ENCODE results near the gene COLGALT1. TPM values are rescaled to one million over a fixed set of nuclear protein-coding genes. Genes with fewer than 3 reads are reported as not detected.
"Not testable (repeated sequence)": the region's sequence is repeated elsewhere in the genome, so short reads cannot be mapped to it uniquely, and the experiment has no call there.

Gene COLGALT1
- total RNA-seq, 3 donors from 2014 or later (not counting 1 experiment from before 2014, with no cell fraction given): 39.0 to 55.4 (median 43.7) TPM

DNA sequence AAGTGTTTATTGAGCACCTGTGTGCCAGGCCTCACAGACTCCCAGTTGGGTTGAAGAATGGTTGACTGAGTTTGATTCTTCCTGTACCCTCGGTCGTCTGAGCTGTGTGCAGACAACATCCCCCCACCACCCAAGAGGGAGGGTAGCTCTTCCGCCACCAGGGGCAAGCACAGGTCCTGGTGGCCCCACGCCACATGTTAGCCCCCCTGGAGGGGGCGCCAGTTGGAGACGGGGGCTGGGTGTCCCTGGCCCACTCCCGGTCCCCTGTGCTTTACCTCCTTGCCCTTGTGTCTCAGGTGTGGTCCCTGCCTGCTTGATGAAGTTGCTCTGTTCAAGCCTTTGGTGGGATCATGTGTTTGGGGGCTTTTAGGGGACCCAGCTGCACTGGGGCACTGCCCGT is 27.2 kb downstream of the COLGALT1 start:
- Mint-ChIP-seq H3K36me3 (no peaks in the 10 kb centered on the region), H3K9me3 (no peaks in the 10 kb centered on the region), H3K27me3 (ENCODE audit: low read depth in 2 of 2) (no peaks in the 10 kb centered on the region), H3K4me3 (no peak overlapping the region), H3K4me1 (peaks cover 0 to 16% of the 10 kb centered on the region in 2 donors), H3K27ac (no peak overlapping the region)
- H3K36me3 ChIP-seq (ENCODE audit: control insufficient read depth, insufficient read depth, low read length): peaks cover 37% of the 10 kb centered on the region
- H3K4me3 ChIP-seq (ENCODE audit: low read length): no peak overlapping the region
- intact Hi-C loops (cut with micrococcal nuclease): no loop called here
- 75% methylated on average over 8 of the region's 8 CpGs for WGBS (ENCODE audit: insufficient coverage)
- no peaks in the 10 kb centered on the region for H3K9me3 ChIP-seq (ENCODE audit: control insufficient read depth, insufficient read depth, low read length)
- H3K4me1 ChIP-seq (ENCODE audit: control insufficient read depth, insufficient read depth, low read length): no peaks in the 10 kb centered on the region
- TF ChIP-seq, protein P1, sequence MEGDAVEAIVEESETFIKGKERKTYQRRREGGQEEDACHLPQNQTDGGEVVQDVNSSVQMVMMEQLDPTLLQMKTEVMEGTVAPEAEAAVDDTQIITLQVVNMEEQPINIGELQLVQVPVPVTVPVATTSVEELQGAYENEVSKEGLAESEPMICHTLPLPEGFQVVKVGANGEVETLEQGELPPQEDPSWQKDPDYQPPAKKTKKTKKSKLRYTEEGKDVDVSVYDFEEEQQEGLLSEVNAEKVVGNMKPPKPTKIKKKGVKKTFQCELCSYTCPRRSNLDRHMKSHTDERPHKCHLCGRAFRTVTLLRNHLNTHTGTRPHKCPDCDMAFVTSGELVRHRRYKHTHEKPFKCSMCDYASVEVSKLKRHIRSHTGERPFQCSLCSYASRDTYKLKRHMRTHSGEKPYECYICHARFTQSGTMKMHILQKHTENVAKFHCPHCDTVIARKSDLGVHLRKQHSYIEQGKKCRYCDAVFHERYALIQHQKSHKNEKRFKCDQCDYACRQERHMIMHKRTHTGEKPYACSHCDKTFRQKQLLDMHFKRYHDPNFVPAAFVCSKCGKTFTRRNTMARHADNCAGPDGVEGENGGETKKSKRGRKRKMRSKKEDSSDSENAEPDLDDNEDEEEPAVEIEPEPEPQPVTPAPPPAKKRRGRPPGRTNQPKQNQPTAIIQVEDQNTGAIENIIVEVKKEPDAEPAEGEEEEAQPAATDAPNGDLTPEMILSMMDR (IDR thresholded peaks at IDR 0.05): no peak
- no peak overlapping the region for H3K27ac ChIP-seq (ENCODE audit: low read length)
- no peak for DNase-seq
- no peak for ATAC-seq
- no peaks in the 10 kb centered on the region for H3K27me3 ChIP-seq (ENCODE audit: control insufficient read depth, insufficient read depth, low read length)

- Mint-ChIP-seq H3K9me3 (no peaks in the 10 kb centered on the region), H3K27me3 (ENCODE audit: low read depth in 2 of 2) (no peaks in the 10 kb centered on the region), H3K36me3 (no peaks in the 10 kb centered on the region), H3K27ac (no peak overlapping the region), H3K4me1 (peaks cover 0 to 15% of the 10 kb centered on the region in 2 donors), H3K4me3 (no peak overlapping the region)
- TF ChIP-seq, protein P1 (IDR thresholded peaks at IDR 0.05): no peak
- Histone ChIP-seq H3K27ac (ENCODE audit: low read length) (no peak overlapping the region), H3K9me3 (ENCODE audit: control insufficient read depth, insufficient read depth, low read length) (no peaks in the 10 kb centered on the region), H3K4me3 (ENCODE audit: low read length) (no peak overlapping the region), H3K27me3 (ENCODE audit: control insufficient read depth, insufficient read depth, low read length) (no peaks in the 10 kb centered on the region), H3K4me1 (ENCODE audit: control insufficient read depth, insufficient read depth, low read length) (no peaks in the 10 kb centered on the region), H3K36me3 (ENCODE audit: control insufficient read depth, insufficient read depth, low read length) (peaks cover 30% of the 10 kb centered on the region)
- DNase-seq: no peak
- intact Hi-C loops (cut with micrococcal nuclease): no loop called here
- WGBS (ENCODE audit: insufficient coverage): 73% methylated on average over 3 of the region's 3 CpGs
- no peak for ATAC-seq
Measured at GRCh38 chr19:17584132-17584531, 28.7 kb downstream of the COLGALT1 start.

DNA sequence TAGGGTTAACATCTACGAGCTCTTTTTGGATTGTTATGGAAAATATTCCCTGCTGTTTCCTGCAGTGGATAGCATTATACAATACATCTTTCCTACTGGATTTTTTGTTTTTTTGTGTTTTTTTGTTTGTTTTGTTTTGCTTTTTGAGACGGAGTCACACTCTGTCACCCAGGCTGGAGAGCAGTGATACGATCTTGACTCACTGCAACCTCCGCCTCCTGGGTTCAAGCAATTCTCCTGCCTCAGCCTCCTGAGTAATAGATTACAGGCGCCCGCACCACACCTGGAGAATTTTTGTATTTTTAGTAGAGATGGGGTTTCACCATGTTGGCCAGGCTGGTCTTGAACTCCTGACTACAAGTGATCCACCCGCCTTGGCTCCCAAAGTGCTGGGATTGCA is 29.9 kb downstream of the COLGALT1 start:
- 93% methylated on average over 6 of the region's 7 CpGs for WGBS (ENCODE audit: insufficient coverage)
- H3K27me3 ChIP-seq (ENCODE audit: control insufficient read depth, insufficient read depth, low read length); H3K27ac ChIP-seq (ENCODE audit: low read length); H3K4me1 Mint-ChIP-seq; H3K27ac Mint-ChIP-seq; H3K4me3 ChIP-seq (ENCODE audit: low read length); DNase-seq; intact Hi-C loops (cut with micrococcal nuclease); H3K9me3 ChIP-seq (ENCODE audit: control insufficient read depth, insufficient read depth, low read length); ATAC-seq; H3K4me1 ChIP-seq (ENCODE audit: control insufficient read depth, insufficient read depth, low read length); H3K36me3 Mint-ChIP-seq; H3K9me3 Mint-ChIP-seq; H3K27me3 Mint-ChIP-seq (ENCODE audit: low read depth in 2 of 2); H3K4me3 Mint-ChIP-seq: not testable (repeated sequence)
- peaks cover 19% of the 10 kb centered on the region for H3K36me3 ChIP-seq (ENCODE audit: control insufficient read depth, insufficient read depth, low read length)

- TF ChIP-seq, protein P1 (IDR thresholded peaks at IDR 0.05): no peak
- Histone ChIP-seq H3K27me3 (ENCODE audit: control insufficient read depth, insufficient read depth, low read length) (no peaks in the 10 kb centered on the region), H3K36me3 (ENCODE audit: control insufficient read depth, insufficient read depth, low read length) (no peaks in the 10 kb centered on the region), H3K4me1 (ENCODE audit: control insufficient read depth, insufficient read depth, low read length) (no peaks in the 10 kb centered on the region), H3K9me3 (ENCODE audit: control insufficient read depth, insufficient read depth, low read length) (no peaks in the 10 kb centered on the region), H3K27ac (ENCODE audit: low read length) (no peak overlapping the region), H3K4me3 (ENCODE audit: low read length) (no peak overlapping the region)
- peaks cover 2 to 12% of the 10 kb centered on the region in 2 donors for H3K27me3 Mint-ChIP-seq (ENCODE audit: low read depth in 2 of 2)
- no peak for ATAC-seq
- no peak for DNase-seq
- H3K36me3 Mint-ChIP-seq: no peaks in the 10 kb centered on the region
- no peaks in the 10 kb centered on the region for H3K9me3 Mint-ChIP-seq
- no peak overlapping the region for H3K27ac Mint-ChIP-seq
- H3K4me3 Mint-ChIP-seq: no peak overlapping the region
- 88% methylated on average over 1 of the region's 1 CpG for WGBS (ENCODE audit: insufficient coverage)
- intact Hi-C loops (cut with micrococcal nuclease): no loop called here
- H3K4me1 Mint-ChIP-seq: no peaks in the 10 kb centered on the region
Measured at GRCh38 chr19:17590866-17591265, 35.4 kb downstream of the COLGALT1 start.

DNA sequence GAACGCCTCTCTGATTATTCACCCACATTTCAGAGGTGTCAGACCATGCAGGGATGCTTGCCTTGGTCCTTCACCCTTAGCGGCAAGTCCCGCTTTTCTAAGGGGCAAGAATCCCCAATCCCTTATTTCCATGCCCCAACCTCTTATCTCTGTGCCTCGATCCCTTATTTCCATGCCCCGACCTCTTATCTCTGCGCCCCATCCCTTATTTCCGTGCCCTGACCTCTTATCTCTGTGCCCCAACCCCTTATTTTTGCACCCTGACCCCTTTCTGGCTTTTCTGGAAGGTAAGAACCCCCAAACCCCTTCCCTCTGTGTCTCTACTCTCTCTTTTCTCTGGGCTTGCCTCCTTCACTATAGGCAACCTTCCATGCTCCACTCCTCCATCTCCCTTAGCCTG is 38.8 kb downstream of the COLGALT1 start:
- H3K36me3 ChIP-seq (ENCODE audit: control insufficient read depth, insufficient read depth, low read length); H3K9me3 Mint-ChIP-seq; H3K4me3 ChIP-seq (ENCODE audit: low read length); H3K36me3 Mint-ChIP-seq; H3K27ac Mint-ChIP-seq; ATAC-seq; H3K4me1 Mint-ChIP-seq; H3K27me3 ChIP-seq (ENCODE audit: control insufficient read depth, insufficient read depth, low read length); DNase-seq; intact Hi-C loops (cut with micrococcal nuclease); H3K9me3 ChIP-seq (ENCODE audit: control insufficient read depth, insufficient read depth, low read length); H3K4me3 Mint-ChIP-seq; H3K4me1 ChIP-seq (ENCODE audit: control insufficient read depth, insufficient read depth, low read length); H3K27ac ChIP-seq (ENCODE audit: low read length): not testable (repeated sequence)
- 73% methylated on average over 7 of the region's 7 CpGs for WGBS (ENCODE audit: insufficient coverage)
- peaks cover 2 to 12% of the 10 kb centered on the region in 2 donors for H3K27me3 Mint-ChIP-seq (ENCODE audit: low read depth in 2 of 2)

DNA sequence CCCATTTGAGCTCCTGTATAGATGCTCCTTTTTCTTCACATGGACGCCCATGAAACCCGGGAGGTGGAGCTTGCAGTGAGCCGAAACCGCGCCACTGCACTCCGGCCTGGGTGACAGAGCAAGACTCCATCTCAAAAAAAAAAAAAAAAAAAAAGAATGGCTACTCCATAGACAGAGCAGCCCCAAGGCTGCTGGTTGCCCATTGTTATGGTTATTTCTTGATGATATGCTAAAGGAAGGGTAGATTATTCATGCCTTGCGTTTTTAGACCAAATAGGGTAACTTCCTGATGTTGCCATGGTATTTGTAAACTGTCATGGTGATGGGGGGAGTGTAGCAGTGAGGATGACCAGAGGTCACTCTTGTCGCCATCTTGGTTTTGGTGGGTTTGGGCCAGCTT is 42.6 kb downstream of the COLGALT1 start:
- peaks cover 15 to 21% of the 10 kb centered on the region in 2 donors for H3K27me3 Mint-ChIP-seq (ENCODE audit: low read depth in 2 of 2)
- H3K4me3 ChIP-seq (ENCODE audit: low read length); H3K9me3 Mint-ChIP-seq; H3K4me1 ChIP-seq (ENCODE audit: control insufficient read depth, insufficient read depth, low read length); H3K4me3 Mint-ChIP-seq; H3K36me3 ChIP-seq (ENCODE audit: control insufficient read depth, insufficient read depth, low read length); intact Hi-C loops (cut with micrococcal nuclease); H3K4me1 Mint-ChIP-seq; H3K27ac ChIP-seq (ENCODE audit: low read length); ATAC-seq; H3K9me3 ChIP-seq (ENCODE audit: control insufficient read depth, insufficient read depth, low read length); DNase-seq; H3K27ac Mint-ChIP-seq; H3K36me3 Mint-ChIP-seq; H3K27me3 ChIP-seq (ENCODE audit: control insufficient read depth, insufficient read depth, low read length): not testable (repeated sequence)
- 92% methylated on average over 4 of the region's 8 CpGs for WGBS (ENCODE audit: insufficient coverage)
